ENCODE data around the gene MOAP1. TPM values are rescaled to one million over a fixed set of nuclear protein-coding genes. Genes with fewer than 3 reads are reported as not detected.
"Not testable (repeated sequence)": the region's sequence is repeated elsewhere in the genome, so short reads cannot be mapped to it uniquely, and the experiment has no call there.

MOAP1 gene
- total RNA-seq, 2 donors from 2014 or later, result 17.8 to 20.0 TPM

GRCh38 chr14:93156693-93157369 is 27.9 kb downstream of the MOAP1 start:
- intact Hi-C loops (cut with DNase I, micrococcal nuclease), result no loop called here
- ATAC-seq (no peak), DNase-seq (no peak)

GRCh38 chr14:93155667-93156066 is 29.0 kb downstream of the MOAP1 start:
- ATAC-seq (no peak), DNase-seq (no peak)
- intact Hi-C loops (cut with DNase I, micrococcal nuclease), result no loop called here

GRCh38 chr14:93153121-93153520 is 31.6 kb downstream of the MOAP1 start:
- intact Hi-C loops (cut with DNase I, micrococcal nuclease), result no loop called here
- ATAC-seq, result no peak
- no peak for DNase-seq

GRCh38 chr14:93150227-93151208 is 34.2 kb downstream of the MOAP1 start:
- DNase-seq, result peak; percentile 72 to 86
- peak; percentile 99 for ATAC-seq
- intact Hi-C loops (cut with DNase I, micrococcal nuclease), result no loop called here

- ATAC-seq (no peak), DNase-seq (no peak)
- intact Hi-C loops (cut with DNase I, micrococcal nuclease), result loop anchor here (5.0 to 10.0 kb wide), 2 partner anchors 204 to 342 kb away; no protein-coding TSS in a partner anchor
Measured at GRCh38 chr14:93148979-93149378, 35.7 kb downstream of the MOAP1 start.

GRCh38 chr14:93146119-93146518 is 38.6 kb downstream of the MOAP1 start:
- DNase-seq (no peak), ATAC-seq (no peak)
- intact Hi-C loops (cut with DNase I, micrococcal nuclease), result loop anchor here (5.0 to 10.0 kb wide), 2 partner anchors 201 to 339 kb away; no protein-coding TSS in a partner anchor

GRCh38 chr14:93142854-93143652 is 41.6 kb downstream of the MOAP1 start:
- no peak for DNase-seq
- intact Hi-C loops (cut with DNase I, micrococcal nuclease), result loop anchor here in 1 of 2 donors (10.0 kb wide), 1 partner anchor 198 kb away; no protein-coding TSS in a partner anchor
- no peak for ATAC-seq

- intact Hi-C loops (cut with DNase I, micrococcal nuclease), result loop anchor here in 1 of 2 donors (5.0 kb wide), 1 partner anchor 186 kb away; no protein-coding TSS in a partner anchor
- ATAC-seq (peak; percentile 96), DNase-seq (peak; percentile 87)
Measured at GRCh38 chr14:93137864-93138263, 46.8 kb downstream of the MOAP1 start.

- not testable (repeated sequence) for ATAC-seq, DNase-seq
- intact Hi-C loops (cut with DNase I, micrococcal nuclease), result loop anchor here in 1 of 2 donors (5.0 kb wide), 1 partner anchor 184 kb away; no protein-coding TSS in a partner anchor
Measured at GRCh38 chr14:93136508-93136907, 48.2 kb downstream of the MOAP1 start.

GRCh38 chr14:93136009-93136408 is 48.7 kb downstream of the MOAP1 start:
- no peak for ATAC-seq
- DNase-seq, result no peak
- intact Hi-C loops (cut with DNase I, micrococcal nuclease), result loop anchor here in 1 of 2 donors (5.0 kb wide), 1 partner anchor 184 kb away; no protein-coding TSS in a partner anchor

- DNase-seq, result peak in 1 of 2 donors; percentile 28
- intact Hi-C loops (cut with DNase I, micrococcal nuclease), result loop anchor here in 1 of 2 donors (5.0 kb wide), 1 partner anchor 183 kb away; no protein-coding TSS in a partner anchor
- ATAC-seq, result peak; percentile 28
Measured at GRCh38 chr14:93135399-93135798, 49.3 kb downstream of the MOAP1 start.

- ATAC-seq (no peak), DNase-seq (no peak)
- intact Hi-C loops (cut with DNase I, micrococcal nuclease), result no loop called here
Measured at GRCh38 chr14:93133464-93133863, 51.2 kb downstream of the MOAP1 start.

- ATAC-seq (peak; percentile 81), DNase-seq (peak; percentile 38 to 44)
- intact Hi-C loops (cut with DNase I, micrococcal nuclease), result no loop called here
Measured at GRCh38 chr14:93132472-93133065, 52.1 kb downstream of the MOAP1 start.

Other genes with a start within 250 kb of the MOAP1 start
- gene ITPK1, start 69.0 kb downstream of the MOAP1 start, total RNA-seq, result 100 to 1,000 TPM; 138 to 142 TPM
- 10 to 100 TPM; 30.0 to 32.0 TPM for gene LYSET, start 420 bp upstream of the MOAP1 start, total RNA-seq
- 10 to 100 TPM; 17.8 to 21.3 TPM for gene GON7, start 22.2 kb upstream of the MOAP1 start, total RNA-seq
- gene UBR7, start 22.4 kb upstream of the MOAP1 start, total RNA-seq, result 10 to 100 TPM; 22.9 to 24.0 TPM
- gene BTBD7, start 148.1 kb upstream of the MOAP1 start, total RNA-seq, result 10 to 100 TPM; 37.1 to 41.5 TPM
- not detected for gene COX8C, start 162.3 kb upstream of the MOAP1 start, total RNA-seq
- under 1 TPM; 0.08 to 0.09 TPM for gene UNC79, start 246.0 kb upstream of the MOAP1 start, total RNA-seq